SK-N-SH (cell line): Measurements from ENCODE around the gene MSH2. TPM values are rescaled to one million over a fixed set of nuclear protein-coding genes. Genes with fewer than 3 reads are reported as not detected.
"Not testable (repeated sequence)": the region's sequence is repeated elsewhere in the genome, so short reads cannot be mapped to it uniquely, and the experiment has no call there.

Source experiments
- CTCF ChIA-PET: fragments of 300-600, 350-600 bp; formaldehyde crosslinking; extraction: SDS; loops from one replicate; lab custom pipeline; 2021; lab: Yijun Ruan, JAX
- POLR2A ChIA-PET: fragments of 350-600 bp; sonication (Branson Sonifier 250); formaldehyde crosslinking; extraction: SDS; loops from one replicate; lab custom pipeline; 2020; ENCODE audit warnings: antibody characterized with exemption, inconsistent platforms; lab: Yijun Ruan, JAX
- DNase-seq: peaks from one replicate; pipeline ENCODE4 v3.0.0; 2012
- H2AFZ ChIP-seq: fragments of 200-600 bp; sonication (generic); 2 replicates; pipeline ENCODE4 v1.8.1; 2016; ENCODE audit warnings: antibody characterized with exemption, mild to moderate bottlenecking, low read depth
- H3F3A ChIP-seq: fragments of 200-600 bp; sonication (generic); replicated peaks from 2 replicates; pipeline ENCODE3; 2016; ENCODE audit warnings: antibody characterized with exemption, mild to moderate bottlenecking; ENCODE audit not compliant: insufficient read depth
- H3K27ac ChIP-seq, 2 experiments: fragments of 200-500 bp in 1 of 2; fragments of 200-600 bp in 1 of 2; sonication (Bioruptor generic) in 1 of 2; sonication (generic), shearing (Covaris generic) in 1 of 2; 2 replicates each; pipeline versions ENCODE4 v1.5.1 to v1.6.1; 2014 to 2016; ENCODE audit warnings: low read depth in 2 of 2, inconsistent platforms in 1 of 2, low read length in 1 of 2, mild to moderate bottlenecking in 1 of 2, mixed read lengths in 1 of 2
- H3K27me3 ChIP-seq: fragments of 200-600 bp; sonication (generic), shearing (Covaris generic); 2 replicates; pipeline ENCODE4 v1.6.1; 2016; ENCODE audit warnings: mixed run types; ENCODE audit not compliant: insufficient read depth
- H3K36me3 ChIP-seq, 2 experiments: fragments of 200-500 bp in 1 of 2; fragments of 200-600 bp in 1 of 2; sonication (Bioruptor generic) in 1 of 2; sonication (generic) in 1 of 2; replicated peaks in 1 of 2; 2 replicates each; pipeline versions ENCODE3 to v1.5.1; 2014 to 2016; ENCODE audit warnings: low read length in 1 of 2, mild to moderate bottlenecking in 1 of 2; ENCODE audit not compliant: insufficient read depth in 2 of 2, control insufficient read depth in 1 of 2
- H3K4me1 ChIP-seq, 2 experiments: fragments of 200-500 bp in 1 of 2; fragments of 200-600 bp in 1 of 2; sonication (Bioruptor generic) in 1 of 2; sonication (generic), shearing (Covaris generic) in 1 of 2; 2 replicates each; pipeline versions ENCODE4 v1.5.1 to v1.6.1; 2014 to 2016; ENCODE audit warnings: low read depth in 1 of 2, low read length in 1 of 2, mixed run types in 1 of 2; ENCODE audit not compliant: insufficient read depth in 2 of 2, control insufficient read depth in 1 of 2
- H3K4me2 ChIP-seq: fragments of 200-600 bp; sonication (generic), shearing (Covaris generic); 2 replicates; pipeline ENCODE4 v1.6.1; 2017; ENCODE audit warnings: mixed run types
- H3K4me3 ChIP-seq, 2 experiments: fragments of 200-500 bp in 1 of 2; fragments of 200-600 bp in 1 of 2; sonication (Bioruptor generic) in 1 of 2; sonication (generic), shearing (Covaris generic) in 1 of 2; 2 replicates each; pipeline versions ENCODE4 v1.5.1 to v1.8.1; 2014 to 2016; ENCODE audit warnings: low read depth in 2 of 2, inconsistent platforms in 1 of 2, low read length in 1 of 2, mild to moderate bottlenecking in 1 of 2, mixed read lengths in 1 of 2, moderate library complexity in 1 of 2
- H3K79me2 ChIP-seq: fragments of 200-600 bp; sonication (generic); 2 replicates; pipeline ENCODE4 v1.8.1; 2017; ENCODE audit warnings: mild to moderate bottlenecking; ENCODE audit not compliant: insufficient read depth
- H3K9ac ChIP-seq: fragments of 200-600 bp; sonication (generic); 2 replicates; pipeline ENCODE4 v1.6.1; 2017; ENCODE audit warnings: mixed run types
- H3K9me2 ChIP-seq: fragments of 200-600 bp; sonication (generic); 2 replicates; pipeline ENCODE4 v1.6.1; 2017; ENCODE audit warnings: mixed run types
- H3K9me3 ChIP-seq: fragments of 200-600 bp; sonication (generic); 2 replicates; pipeline ENCODE4 v1.6.1; 2017; ENCODE audit warnings: mixed run types, mild to moderate bottlenecking, moderate library complexity
- H4K20me1 ChIP-seq: fragments of 200-600 bp; sonication (generic); 2 replicates; pipeline ENCODE4 v1.6.1; 2017; ENCODE audit warnings: mild to moderate bottlenecking, mixed run types; ENCODE audit not compliant: insufficient read depth
- EP300 ChIP-seq, 2 experiments: IDR thresholded peaks; 2 replicates each; pipeline versions ENCODE4 v1.4.0 to v1.6.1; 2012; ENCODE audit warnings: borderline replicate concordance in 1 of 2, low read depth in 1 of 2, low read length in 1 of 2
- FOSL2 ChIP-seq: IDR thresholded peaks from 2 replicates; pipeline ENCODE4 v1.4.0; 2012; ENCODE audit warnings: low read depth, mild to moderate bottlenecking, moderate library complexity, borderline replicate concordance
- FOXJ3 ChIP-seq: sonication (generic); formaldehyde crosslinking; IDR thresholded peaks from 2 replicates; pipeline ENCODE4 v1.5.1; 2020; ENCODE audit warnings: mild to moderate bottlenecking, missing genetic modification reagents
- JUND ChIP-seq: IDR thresholded peaks from 2 replicates; pipeline ENCODE4 v1.4.0; 2012
- NFIC ChIP-seq: IDR thresholded peaks from 2 replicates; pipeline ENCODE4 v1.4.0; 2012; ENCODE audit warnings: borderline replicate concordance
- NRF1 ChIP-seq: IDR thresholded peaks from 2 replicates; pipeline ENCODE4 v1.6.1; 2012; ENCODE audit warnings: low read depth, mild to moderate bottlenecking, low read length
- RAD21 ChIP-seq: IDR thresholded peaks from 2 replicates; pipeline ENCODE4 v1.6.1; 2012; ENCODE audit warnings: mild to moderate bottlenecking, low read length
- RCOR1 ChIP-seq: fragments of 150-350 bp; IDR thresholded peaks from 2 replicates; pipeline ENCODE4 v1.6.1; 2017; ENCODE audit warnings: antibody characterized with exemption, low read length
- SIN3A ChIP-seq: IDR thresholded peaks from 2 replicates; pipeline ENCODE4 v1.6.1; 2012; ENCODE audit warnings: low read depth, mild to moderate bottlenecking, low read length, moderate library complexity, borderline replicate concordance
- TAF1 ChIP-seq: IDR thresholded peaks from 2 replicates; pipeline ENCODE4 v1.6.1; 2012; ENCODE audit warnings: low read depth, mild to moderate bottlenecking, low read length, moderate library complexity, borderline replicate concordance
- TEAD4 ChIP-seq: IDR thresholded peaks from 2 replicates; pipeline ENCODE4 v1.4.0; 2012; ENCODE audit warnings: mild to moderate bottlenecking, borderline replicate concordance; ENCODE audit not compliant: insufficient read depth
- YY1 ChIP-seq: IDR thresholded peaks from 2 replicates; pipeline ENCODE4 v1.4.0; 2012; ENCODE audit warnings: low read depth, mild to moderate bottlenecking
- WGBS: methylation state at CpG from one replicate; pipeline ENCODE4 v1.1.6; 2017; ENCODE audit warnings: low lambda C conversion rate; 5-methylcytosine and 5-hydroxymethylcytosine counted together
- polyA plus RNA-seq, 3 experiments: library from polyadenylated mRNA; depleted of rRNA; stranded (reverse); fragments of >200 nt; gene quantifications; 2 replicates each; pipeline ENCODE4 v1.2.3, GENCODE V29; 2012
- TF ChIP-seq, protein P1 (sequence below): fragments of 150-350 bp; IDR thresholded peaks from 2 replicates; pipeline ENCODE4 v1.6.1; 2016; ENCODE audit warnings: mild to moderate bottlenecking, low read depth, low read length
- TF ChIP-seq, protein P2 (sequence below): IDR thresholded peaks from 2 replicates; pipeline ENCODE4 v1.4.0; 2012; ENCODE audit warnings: low read depth, borderline replicate concordance
- TF ChIP-seq, protein P3 (sequence below): fragments of 200-600 bp; sonication (generic); IDR thresholded peaks from 2 replicates; pipeline ENCODE4 v1.6.1; 2017; ENCODE audit warnings: antibody characterized with exemption, mild to moderate bottlenecking, moderate library complexity
- TF ChIP-seq, protein P4 (sequence below): fragments of 150-350 bp; IDR thresholded peaks from 2 replicates; pipeline ENCODE4 v1.6.1; 2017; ENCODE audit warnings: antibody characterized with exemption, low read length, low read depth, borderline replicate concordance

Gene MSH2
- polyA plus RNA-seq, 1 of the 3 experiments (the other 2 are of a cell fraction): 13.7 TPM

DNA sequence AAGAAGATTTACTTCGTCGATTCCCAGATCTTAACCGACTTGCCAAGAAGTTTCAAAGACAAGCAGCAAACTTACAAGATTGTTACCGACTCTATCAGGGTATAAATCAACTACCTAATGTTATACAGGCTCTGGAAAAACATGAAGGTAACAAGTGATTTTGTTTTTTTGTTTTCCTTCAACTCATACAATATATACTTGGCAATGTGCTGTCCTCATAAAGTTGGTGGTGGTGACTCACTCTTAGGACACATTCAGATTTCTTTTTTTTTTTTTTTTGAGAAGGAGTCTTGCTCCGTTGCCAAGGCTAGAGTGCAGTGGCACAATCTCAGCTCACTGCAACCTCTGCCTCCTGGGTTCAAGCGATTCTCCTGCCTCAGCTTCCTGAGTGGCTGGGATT is 26.8 kb downstream of the MSH2 start:
- no peaks in the 10 kb centered on the region; a peak in 1 of 4 replicates for H3K4me1 ChIP-seq
- ChIA-PET CTCF (interaction anchor here (0.9 kb wide), 1 partner anchor 338 kb away, joined by 5 read pairs; no protein-coding TSS in a partner anchor), POLR2A (no interaction called here)
- peaks cover 6% of the 10 kb centered on the region for H3F3A ChIP-seq
- H2AFZ ChIP-seq: no peak overlapping the region
- H3K27ac ChIP-seq: no peak overlapping the region
- DNase-seq: no peak
- 76% methylated on average over 6 of the region's 6 CpGs for WGBS
- H3K27me3 ChIP-seq: no peaks in the 10 kb centered on the region
- TF ChIP-seq YY1 (no peak), JUND (peak; percentile 53), SIN3A (no peak), TEAD4 (no peak), EP300 (IDR thresholded peaks at IDR 0.05; ENCODE audit: borderline replicate concordance in 1 of 2, low read depth in 1 of 2, low read length in 1 of 2) (no peak), RAD21 (no peak), NFIC (peak; percentile 35; the same call in 1 of the 2 replicates), NRF1 (no peak), FOSL2 (peak; percentile 70), FOXJ3 (CRISPR knock-in tag) (no peak), TAF1 (no peak), RCOR1 (no peak)
- TF ChIP-seq, protein P1, sequence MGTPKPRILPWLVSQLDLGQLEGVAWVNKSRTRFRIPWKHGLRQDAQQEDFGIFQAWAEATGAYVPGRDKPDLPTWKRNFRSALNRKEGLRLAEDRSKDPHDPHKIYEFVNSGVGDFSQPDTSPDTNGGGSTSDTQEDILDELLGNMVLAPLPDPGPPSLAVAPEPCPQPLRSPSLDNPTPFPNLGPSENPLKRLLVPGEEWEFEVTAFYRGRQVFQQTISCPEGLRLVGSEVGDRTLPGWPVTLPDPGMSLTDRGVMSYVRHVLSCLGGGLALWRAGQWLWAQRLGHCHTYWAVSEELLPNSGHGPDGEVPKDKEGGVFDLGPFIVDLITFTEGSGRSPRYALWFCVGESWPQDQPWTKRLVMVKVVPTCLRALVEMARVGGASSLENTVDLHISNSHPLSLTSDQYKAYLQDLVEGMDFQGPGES: no peak
- TF ChIP-seq, protein P2, sequence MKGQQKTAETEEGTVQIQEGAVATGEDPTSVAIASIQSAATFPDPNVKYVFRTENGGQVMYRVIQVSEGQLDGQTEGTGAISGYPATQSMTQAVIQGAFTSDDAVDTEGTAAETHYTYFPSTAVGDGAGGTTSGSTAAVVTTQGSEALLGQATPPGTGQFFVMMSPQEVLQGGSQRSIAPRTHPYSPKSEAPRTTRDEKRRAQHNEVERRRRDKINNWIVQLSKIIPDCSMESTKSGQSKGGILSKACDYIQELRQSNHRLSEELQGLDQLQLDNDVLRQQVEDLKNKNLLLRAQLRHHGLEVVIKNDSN: no peak
- TF ChIP-seq, protein P3, sequence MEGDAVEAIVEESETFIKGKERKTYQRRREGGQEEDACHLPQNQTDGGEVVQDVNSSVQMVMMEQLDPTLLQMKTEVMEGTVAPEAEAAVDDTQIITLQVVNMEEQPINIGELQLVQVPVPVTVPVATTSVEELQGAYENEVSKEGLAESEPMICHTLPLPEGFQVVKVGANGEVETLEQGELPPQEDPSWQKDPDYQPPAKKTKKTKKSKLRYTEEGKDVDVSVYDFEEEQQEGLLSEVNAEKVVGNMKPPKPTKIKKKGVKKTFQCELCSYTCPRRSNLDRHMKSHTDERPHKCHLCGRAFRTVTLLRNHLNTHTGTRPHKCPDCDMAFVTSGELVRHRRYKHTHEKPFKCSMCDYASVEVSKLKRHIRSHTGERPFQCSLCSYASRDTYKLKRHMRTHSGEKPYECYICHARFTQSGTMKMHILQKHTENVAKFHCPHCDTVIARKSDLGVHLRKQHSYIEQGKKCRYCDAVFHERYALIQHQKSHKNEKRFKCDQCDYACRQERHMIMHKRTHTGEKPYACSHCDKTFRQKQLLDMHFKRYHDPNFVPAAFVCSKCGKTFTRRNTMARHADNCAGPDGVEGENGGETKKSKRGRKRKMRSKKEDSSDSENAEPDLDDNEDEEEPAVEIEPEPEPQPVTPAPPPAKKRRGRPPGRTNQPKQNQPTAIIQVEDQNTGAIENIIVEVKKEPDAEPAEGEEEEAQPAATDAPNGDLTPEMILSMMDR: no peak
- TF ChIP-seq, protein P4, sequence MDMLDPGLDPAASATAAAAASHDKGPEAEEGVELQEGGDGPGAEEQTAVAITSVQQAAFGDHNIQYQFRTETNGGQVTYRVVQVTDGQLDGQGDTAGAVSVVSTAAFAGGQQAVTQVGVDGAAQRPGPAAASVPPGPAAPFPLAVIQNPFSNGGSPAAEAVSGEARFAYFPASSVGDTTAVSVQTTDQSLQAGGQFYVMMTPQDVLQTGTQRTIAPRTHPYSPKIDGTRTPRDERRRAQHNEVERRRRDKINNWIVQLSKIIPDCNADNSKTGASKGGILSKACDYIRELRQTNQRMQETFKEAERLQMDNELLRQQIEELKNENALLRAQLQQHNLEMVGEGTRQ: no peak
- H4K20me1 ChIP-seq: no peaks in the 10 kb centered on the region
- H3K4me2 ChIP-seq: no peak overlapping the region
- no peak overlapping the region for H3K4me3 ChIP-seq
- no peaks in the 10 kb centered on the region for H3K79me2 ChIP-seq
- peaks cover 17 to 40% of the 10 kb centered on the region in 2 experiments for H3K36me3 ChIP-seq
- H3K9ac ChIP-seq: no peak overlapping the region
- H3K9me2 ChIP-seq: no peaks in the 10 kb centered on the region
- H3K9me3 ChIP-seq: no peaks in the 10 kb centered on the region

DNA sequence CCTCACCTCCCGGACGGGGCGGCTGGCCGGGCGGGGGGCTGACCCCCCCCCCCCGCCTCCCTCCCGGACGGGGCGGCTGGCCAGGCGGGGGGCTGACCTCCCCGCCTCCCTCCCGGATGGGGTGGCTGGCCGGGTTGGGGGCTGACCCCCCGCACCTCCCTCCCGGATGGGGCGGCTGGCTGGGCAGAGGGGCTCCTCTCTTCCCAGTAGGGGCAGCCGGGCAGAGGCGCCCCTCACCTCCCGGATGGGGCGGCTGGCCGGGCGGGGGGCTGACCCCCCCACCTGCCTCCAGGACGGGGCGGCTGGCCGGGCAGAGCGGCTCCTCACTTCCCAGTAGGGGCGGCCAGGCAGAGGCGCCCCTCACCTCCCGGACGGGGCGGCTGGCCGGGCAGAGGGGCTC is 30.1 kb downstream of the MSH2 start:
- CTCF ChIA-PET, DNase-seq, H2AFZ ChIP-seq, H3K9me2 ChIP-seq, H3K4me3 ChIP-seq, H3K79me2 ChIP-seq, H4K20me1 ChIP-seq, H3K4me1 ChIP-seq, H3K4me2 ChIP-seq, H3K9me3 ChIP-seq, POLR2A ChIA-PET, H3K27me3 ChIP-seq, H3K27ac ChIP-seq, H3K9ac ChIP-seq: not testable (repeated sequence)
- H3K36me3 ChIP-seq: peaks cover 15 to 20% of the 10 kb centered on the region in 2 experiments
- WGBS: no CpG with 5 or more reads among the region's 32 CpGs
- peaks cover 12% of the 10 kb centered on the region for H3F3A ChIP-seq

DNA sequence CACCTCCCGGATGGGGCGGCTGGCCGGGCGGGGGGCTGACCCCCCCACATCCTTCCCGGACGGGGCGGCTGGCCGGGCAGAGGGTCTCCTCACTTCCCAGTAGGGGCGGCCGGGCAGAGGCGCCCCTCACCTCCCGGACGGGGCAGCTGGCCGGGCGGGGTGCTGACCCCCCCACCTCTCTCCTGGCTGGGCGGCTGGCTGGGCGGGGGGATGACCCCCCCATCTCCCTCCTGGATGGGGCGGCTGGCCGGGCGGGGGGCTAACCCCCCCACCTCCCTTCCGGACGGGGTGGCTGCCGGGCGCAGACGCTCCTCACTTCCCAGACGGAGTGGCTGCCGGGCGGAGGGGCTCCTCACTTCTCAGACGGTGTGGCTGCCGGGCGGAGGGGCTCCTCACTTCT is 30.5 kb downstream of the MSH2 start:
- H3K27ac ChIP-seq, H3K4me1 ChIP-seq, H4K20me1 ChIP-seq, H2AFZ ChIP-seq, H3K79me2 ChIP-seq, CTCF ChIA-PET, H3K4me3 ChIP-seq, DNase-seq, H3K4me2 ChIP-seq, H3K9ac ChIP-seq, POLR2A ChIA-PET, H3K9me3 ChIP-seq, H3K9me2 ChIP-seq, H3K27me3 ChIP-seq: not testable (repeated sequence)
- Histone ChIP-seq H3F3A (peaks cover 12% of the 10 kb centered on the region), H3K36me3 (peaks cover 20 to 23% of the 10 kb centered on the region in 2 experiments)
- 80% methylated on average over 1 of the region's 31 CpGs for WGBS
